ENCODE results near the gene SELENOF. TPM values are rescaled to one million over a fixed set of nuclear protein-coding genes. Genes with fewer than 3 reads are reported as not detected.

Gene SELENOF
- total RNA-seq, result 10 to 100 TPM; 73.1 to 80.7 TPM

- H3K4me1 ChIP-seq, result peaks cover 0 to 29% of the 10 kb centered on the region in 2 donors
- no peaks in the 10 kb centered on the region for H3K9me3 ChIP-seq
- no peaks in the 10 kb centered on the region for H3K36me3 ChIP-seq
- peak within 1 kb of the TSS; percentile 90 to 95 for H3K4me3 ChIP-seq
- DNase-seq (ENCODE audit: low spot score), result peak; percentile 99
- H3K27ac ChIP-seq, result peak within 1 kb of the TSS; percentile 90 to 92
- no peak for TF ChIP-seq CTCF (IDR thresholded peaks at IDR 0.05)
- no peaks in the 10 kb centered on the region for H3K27me3 ChIP-seq
Observed at GRCh38 chr1:86913896-86914600, at the start of gene SELENOF. Gene SELENOF, minus strand, starts transcription at chr1:86914126. Its CDS starts 15 bp downstream, at chr1:86914111.

- no peak for TF ChIP-seq CTCF (IDR thresholded peaks at IDR 0.05)
- no peaks in the 10 kb centered on the region for H3K27me3 ChIP-seq
- no peak overlapping the region for H3K4me3 ChIP-seq
- H3K9me3 ChIP-seq, result no peaks in the 10 kb centered on the region
- no peak for DNase-seq (ENCODE audit: low spot score)
- no peaks in the 10 kb centered on the region for H3K36me3 ChIP-seq
- H3K4me1 ChIP-seq, result no peaks in the 10 kb centered on the region
- no peak overlapping the region for H3K27ac ChIP-seq
Observed at GRCh38 chr1:86960548-86960947, 46.6 kb upstream of the SELENOF start.

GRCh38 chr1:86957221-86957620, 43.3 kb upstream of the SELENOF start:
- no peak for DNase-seq (ENCODE audit: low spot score)
- Histone ChIP-seq H3K27ac (no peak overlapping the region), H3K27me3 (no peaks in the 10 kb centered on the region), H3K36me3 (no peaks in the 10 kb centered on the region), H3K9me3 (no peaks in the 10 kb centered on the region), H3K4me3 (no peak overlapping the region), H3K4me1 (no peaks in the 10 kb centered on the region)
- no peak for TF ChIP-seq CTCF (IDR thresholded peaks at IDR 0.05)

- no peaks in the 10 kb centered on the region for H3K4me1 ChIP-seq
- no peak for TF ChIP-seq CTCF (IDR thresholded peaks at IDR 0.05)
- H3K27me3 ChIP-seq, result no peaks in the 10 kb centered on the region
- H3K4me3 ChIP-seq, result no peak overlapping the region
- no peaks in the 10 kb centered on the region for H3K9me3 ChIP-seq
- no peak overlapping the region for H3K27ac ChIP-seq
- no peak for DNase-seq (ENCODE audit: low spot score)
- no peaks in the 10 kb centered on the region for H3K36me3 ChIP-seq
Observed at GRCh38 chr1:86956221-86956620, 42.3 kb upstream of the SELENOF start.

- no peak for TF ChIP-seq CTCF (IDR thresholded peaks at IDR 0.05)
- Histone ChIP-seq H3K27ac (no peak overlapping the region), H3K4me3 (no peak overlapping the region), H3K4me1 (no peaks in the 10 kb centered on the region), H3K9me3 (no peaks in the 10 kb centered on the region), H3K36me3 (no peaks in the 10 kb centered on the region), H3K27me3 (no peaks in the 10 kb centered on the region)
- no peak for DNase-seq (ENCODE audit: low spot score)
Observed at GRCh38 chr1:86955678-86956077, 41.8 kb upstream of the SELENOF start.

GRCh38 chr1:86953167-86953566, 39.2 kb upstream of the SELENOF start:
- no peak overlapping the region for H3K27ac ChIP-seq
- H3K4me3 ChIP-seq, result no peak overlapping the region
- H3K4me1 ChIP-seq, result peaks cover 0 to 4% of the 10 kb centered on the region in 2 donors
- no peak for DNase-seq (ENCODE audit: low spot score)
- H3K36me3 ChIP-seq, result no peaks in the 10 kb centered on the region
- TF ChIP-seq CTCF (IDR thresholded peaks at IDR 0.05), result no peak
- H3K27me3 ChIP-seq, result no peaks in the 10 kb centered on the region
- H3K9me3 ChIP-seq, result no peaks in the 10 kb centered on the region

All from right atrium auricular region (tissue), 2 donors.